Astrocyte of the spinal cord (primary cell): Measurements from ENCODE around the gene MS4A10.

ENCODE experiments used
- DNase-seq: peaks from one replicate; pipeline ENCODE4 v3.0.0; 2011; ENCODE audit warnings: low read depth, low spot score
- H3K4me3 ChIP-seq: 2 replicates; pipeline ENCODE4 v1.5.1; 2011; ENCODE audit warnings: low read depth, mild to moderate bottlenecking, low read length, moderate library complexity
- CTCF ChIP-seq: IDR thresholded peaks from 2 replicates; pipeline ENCODE4 v1.5.1; 2012; ENCODE audit warnings: low read depth, mild to moderate bottlenecking, low read length, inconsistent platforms
- in situ Hi-C: cut with HindIII; loops from 2 replicates; pipeline ENCODE4 v1.10.0; 2017; ENCODE audit warnings: low sequenced_read_pairs

Gene MS4A10

GRCh38 chr11:60783141-60783484, 2.0 kb upstream of the MS4A10 start:
- in situ Hi-C loops: no loop called here
- no peak for TF ChIP-seq CTCF
- no peak for DNase-seq
- H3K4me3 ChIP-seq: no peak overlapping the region

GRCh38 chr11:60783911-60784310, 1.2 kb upstream of the MS4A10 start:
- no peak for TF ChIP-seq CTCF
- no peak for DNase-seq
- H3K4me3 ChIP-seq: no peak overlapping the region
- in situ Hi-C loops: no loop called here

- in situ Hi-C loops: no loop called here
- peak; percentile 47 for DNase-seq
- no peak for TF ChIP-seq CTCF
- no peak overlapping the region for H3K4me3 ChIP-seq
These were observed 751 bp downstream of the MS4A10 start for GRCh38 chr11:60785806-60786361.

GRCh38 chr11:60786811-60787567, 1.9 kb downstream of the MS4A10 start:
- in situ Hi-C loops: no loop called here
- DNase-seq: peak; percentile 64
- TF ChIP-seq CTCF: no peak
- H3K4me3 ChIP-seq: no peak overlapping the region

- DNase-seq: no peak
- TF ChIP-seq CTCF: no peak
- in situ Hi-C loops: no loop called here
- H3K4me3 ChIP-seq: no peak overlapping the region
These were observed 3.4 kb downstream of the MS4A10 start for GRCh38 chr11:60788401-60789125.

- H3K4me3 ChIP-seq: no peak overlapping the region
- no peak for TF ChIP-seq CTCF
- no peak for DNase-seq
- in situ Hi-C loops: no loop called here
These were observed 5.6 kb downstream of the MS4A10 start for GRCh38 chr11:60790726-60791125.
